ENCODE measurements around the gene MAST1.

- no peak for TF ChIP-seq POLR2A (IDR thresholded peaks at IDR 0.05; ENCODE audit: low read length)
- no peak for TF ChIP-seq GATA1 (IDR thresholded peaks at IDR 0.05; ENCODE audit: low read depth, low read length)
Observed at GRCh38 chr19:12921047-12921446, 82.7 kb downstream of the MAST1 start.

Measured in erythroblast (primary cell).